Esophagus (tissue), 2 donors: Measurements from ENCODE around the gene SLC36A4. TPM values are rescaled to one million over a fixed set of nuclear protein-coding genes. Genes with fewer than 3 reads are reported as not detected.
"Not testable (repeated sequence)": the region's sequence is repeated elsewhere in the genome, so short reads cannot be mapped to it uniquely, and the experiment has no call there.

Experiments used
- H3K27ac ChIP-seq, 2 donors: one replicate each; pipeline ENCODE4 v1.5.1; 2013; ENCODE audit warnings: low read depth in 2 of 2, mild to moderate bottlenecking in 2 of 2, inconsistent platforms in 1 of 2, low read length in 1 of 2, moderate library complexity in 1 of 2
- H3K27me3 ChIP-seq, 2 donors: one replicate each; pipeline ENCODE4 v1.6.1; 2013; ENCODE audit warnings: low read length in 2 of 2, control low read depth in 1 of 2, mild to moderate bottlenecking in 1 of 2; ENCODE audit not compliant: insufficient read depth in 2 of 2, control insufficient read depth in 1 of 2
- H3K36me3 ChIP-seq, 2 donors: one replicate each; pipeline ENCODE4 v1.6.1; 2013; ENCODE audit warnings: low read length in 1 of 2; ENCODE audit not compliant: control insufficient read depth in 2 of 2, insufficient read depth in 2 of 2
- H3K4me1 ChIP-seq, 2 donors: one replicate each; pipeline ENCODE4 v1.6.1; 2013; ENCODE audit warnings: low read length in 1 of 2; ENCODE audit not compliant: control insufficient read depth in 2 of 2, insufficient read depth in 2 of 2
- H3K4me3 ChIP-seq, 2 donors: one replicate each; pipeline ENCODE4 v1.5.1; 2013; ENCODE audit warnings: low read length in 2 of 2, mild to moderate bottlenecking in 2 of 2, low read depth in 1 of 2, moderate library complexity in 1 of 2
- H3K9me3 ChIP-seq, 2 donors: one replicate each; pipeline ENCODE4 v1.6.1; 2013; ENCODE audit warnings: mild to moderate bottlenecking in 2 of 2, low read depth in 1 of 2, low read length in 1 of 2, moderate library complexity in 1 of 2; ENCODE audit not compliant: control insufficient read depth in 2 of 2, insufficient read depth in 1 of 2
- WGBS, 2 donors: extraction: QIAGEN DNeasy Blood & Tissue Kit; methylation state at CpG; one replicate each; pipeline ENCODE4 v1.1.7; 2013; 5-methylcytosine and 5-hydroxymethylcytosine counted together
- polyA plus RNA-seq, 2 donors: library from polyadenylated mRNA; stranded (reverse); fragments of 200-250 nt; gene quantifications; one replicate each; pipeline ENCODE4 v1.2.3, GENCODE V29; 2013
- donor health status: healthy with polysubstance abuse.
- donor health status: Bipolar disorder and iron deficiency.

Gene SLC36A4
- polyA plus RNA-seq, 2 donors, result 2.5 to 2.7 TPM

- 18 to 19% methylated on average over 14 of the region's 14 CpGs for WGBS, 2 donors
- H3K27ac ChIP-seq, result peak overlapping the region; percentile 90 to 95
- no peaks in the 10 kb centered on the region for H3K36me3 ChIP-seq
Observed at GRCh38 chr11:93198215-93198845, 539 bp upstream of the SLC36A4 start.

GRCh38 chr11:93196816-93197379, 893 bp downstream of the SLC36A4 start:
- Histone ChIP-seq H3K4me3 (peak overlapping the region; percentile 81 to 85), H3K27ac (peak overlapping the region; percentile 59 to 95), H3K36me3 (no peaks in the 10 kb centered on the region), H3K27me3 (no peaks in the 10 kb centered on the region), H3K9me3 (no peaks in the 10 kb centered on the region), H3K4me1 (no peaks in the 10 kb centered on the region)
- WGBS, 2 donors, result 8 to 10% methylated on average over 13 of the region's 13 CpGs

More at GRCh38 chr11:93198215-93198845, 539 bp upstream of the SLC36A4 start:
- Histone ChIP-seq H3K9me3 (no peaks in the 10 kb centered on the region), H3K4me3 (peak overlapping the region; percentile 81 to 85), H3K4me1 (no peaks in the 10 kb centered on the region), H3K27me3 (no peaks in the 10 kb centered on the region)

GRCh38 chr11:93194673-93195291, 3.0 kb downstream of the SLC36A4 start:
- WGBS, 2 donors, result 95 to 100% methylated on average over 1 of the region's 1 CpG

DNA sequence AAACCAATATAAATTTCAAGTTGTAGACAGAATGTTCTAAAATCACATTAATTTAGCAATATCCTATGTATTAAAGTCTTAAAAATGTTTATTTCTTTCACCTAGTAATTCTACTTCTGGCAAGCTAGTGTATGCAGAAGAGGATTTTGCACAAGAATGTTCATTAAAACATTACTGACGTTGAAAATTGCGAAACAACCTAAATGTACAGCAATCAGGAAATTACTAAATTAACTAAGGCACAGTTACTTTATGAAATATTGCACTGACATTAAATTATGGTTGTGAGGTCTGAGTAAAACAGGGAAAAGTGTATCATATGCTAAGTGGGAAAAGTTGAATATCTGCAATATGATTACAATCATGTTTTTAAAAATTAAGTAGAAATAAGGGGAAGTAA, 4.1 kb downstream of the SLC36A4 start:
- Histone ChIP-seq H3K36me3 (no peaks in the 10 kb centered on the region), H3K4me3 (no peak overlapping the region), H3K27ac (no peak overlapping the region), H3K4me1 (no peaks in the 10 kb centered on the region), H3K27me3 (no peaks in the 10 kb centered on the region), H3K9me3 (no peaks in the 10 kb centered on the region)
- WGBS, 2 donors, result 78% methylated on average over 2 of the region's 2 CpGs

More at GRCh38 chr11:93194673-93195291, 3.0 kb downstream of the SLC36A4 start:
- no peak overlapping the region for H3K4me3 ChIP-seq
- H3K9me3 ChIP-seq, result no peaks in the 10 kb centered on the region
- H3K27me3 ChIP-seq, result no peaks in the 10 kb centered on the region
- H3K4me1 ChIP-seq, result no peaks in the 10 kb centered on the region
- H3K27ac ChIP-seq, result no peak overlapping the region
- H3K36me3 ChIP-seq, result no peaks in the 10 kb centered on the region

DNA sequence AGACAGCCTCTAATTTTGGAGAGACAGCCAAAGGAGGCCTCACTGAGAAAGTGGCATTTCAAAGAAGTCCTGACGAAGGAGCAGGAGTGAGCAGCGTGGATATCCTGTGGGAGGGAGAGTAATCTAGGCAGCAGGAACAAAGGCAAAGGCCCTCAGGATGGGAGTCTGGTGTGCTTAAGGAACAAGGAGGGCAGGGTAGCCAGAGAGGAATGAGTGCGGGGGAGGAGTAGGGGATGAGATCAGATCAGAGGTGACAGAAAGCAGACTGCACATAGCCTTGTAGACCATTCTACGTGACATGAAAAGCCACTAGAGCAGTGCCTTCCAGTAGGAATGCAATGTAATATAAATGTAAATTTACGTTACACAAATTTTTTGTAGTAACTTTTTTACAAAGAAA, 5.6 kb downstream of the SLC36A4 start:
- Histone ChIP-seq H3K27me3 (no peaks in the 10 kb centered on the region), H3K9me3 (no peaks in the 10 kb centered on the region), H3K4me1 (no peaks in the 10 kb centered on the region), H3K36me3 (no peaks in the 10 kb centered on the region), H3K4me3 (no peak overlapping the region), H3K27ac (no peak overlapping the region)
- WGBS, 2 donors, result 93 to 94% methylated on average over 5 of the region's 5 CpGs

- Histone ChIP-seq H3K27ac (no peak overlapping the region), H3K4me3 (no peak overlapping the region), H3K4me1 (no peaks in the 10 kb centered on the region), H3K9me3 (no peaks in the 10 kb centered on the region), H3K36me3 (no peaks in the 10 kb centered on the region), H3K27me3 (no peaks in the 10 kb centered on the region)
- 98% methylated on average over 1 of the region's 1 CpG for WGBS, 2 donors
Observed at GRCh38 chr11:93189462-93189861, 8.3 kb downstream of the SLC36A4 start.

- no peak overlapping the region for H3K27ac ChIP-seq
- H3K36me3 ChIP-seq, result no peaks in the 10 kb centered on the region
Observed at GRCh38 chr11:93188726-93189125, 9.1 kb downstream of the SLC36A4 start.

DNA sequence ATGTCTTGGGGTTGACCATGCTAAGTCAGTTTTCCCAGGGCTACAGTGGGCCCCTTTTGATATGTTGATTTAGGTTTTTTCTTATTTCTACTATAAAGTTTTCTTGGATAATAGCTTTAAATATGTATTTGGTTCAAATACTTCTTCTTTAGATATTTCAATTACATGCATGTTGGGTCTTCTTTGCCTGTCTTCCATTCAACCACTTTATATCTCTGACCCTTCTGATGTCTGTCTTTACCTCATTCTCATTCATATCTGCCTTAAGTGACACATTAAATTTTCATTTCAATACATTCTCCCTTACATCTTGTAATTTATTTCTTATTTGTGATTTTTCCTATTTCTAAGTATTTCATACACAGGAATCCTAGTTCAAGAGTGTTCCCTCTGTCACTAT, 10.5 kb downstream of the SLC36A4 start:
- H3K4me1 ChIP-seq, result no peaks in the 10 kb centered on the region
- no peak overlapping the region for H3K27ac ChIP-seq
- H3K9me3 ChIP-seq, result no peaks in the 10 kb centered on the region
- no peaks in the 10 kb centered on the region for H3K36me3 ChIP-seq
- H3K4me3 ChIP-seq, result no peak overlapping the region
- no peaks in the 10 kb centered on the region for H3K27me3 ChIP-seq

More at GRCh38 chr11:93188726-93189125, 9.1 kb downstream of the SLC36A4 start:
- Histone ChIP-seq H3K4me3 (no peak overlapping the region), H3K9me3 (no peaks in the 10 kb centered on the region), H3K27me3 (no peaks in the 10 kb centered on the region), H3K4me1 (no peaks in the 10 kb centered on the region)

DNA sequence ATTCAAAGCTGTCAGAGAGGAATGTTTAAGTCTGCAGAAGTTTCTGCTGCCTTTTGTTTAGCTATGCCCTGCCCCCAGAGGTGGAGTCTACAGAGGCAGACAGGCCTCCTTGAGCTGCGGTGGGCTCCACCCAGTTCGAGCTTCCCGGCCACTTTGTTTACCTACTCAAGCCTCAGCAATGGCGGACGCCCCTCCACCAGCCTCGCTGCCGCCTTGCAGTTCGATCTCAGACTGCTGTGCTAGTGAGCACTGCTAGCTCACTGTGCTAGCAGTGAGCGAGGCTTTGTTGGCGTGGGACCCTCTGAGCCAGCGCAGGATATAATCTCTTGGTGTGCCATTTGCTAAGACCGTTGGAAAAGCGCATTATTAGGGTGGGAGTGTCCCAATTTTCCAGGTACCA, 19.9 kb downstream of the SLC36A4 start:
- WGBS, 2 donors, result 90 to 93% methylated on average over 12 to 13 of the region's 13 CpGs
- not testable (repeated sequence) for H3K9me3 ChIP-seq, H3K36me3 ChIP-seq, H3K27ac ChIP-seq, H3K27me3 ChIP-seq, H3K4me3 ChIP-seq, H3K4me1 ChIP-seq
